IgD-negative memory B cell (primary cell): ENCODE data around the gene OTUB2. TPM values are rescaled to one million over a fixed set of nuclear protein-coding genes. Genes with fewer than 3 reads are reported as not detected.
A peak's percentile ranks its signal among the peaks of the same experiment; 100 is the strongest.

Experiments used
- H3K27ac Mint-ChIP-seq, 3 donors: one replicate each; pipeline ENCODE4 v1.8.0; 2020 to 2022; ENCODE audit warnings: mild to moderate bottlenecking in 3 of 3, mixed read lengths in 3 of 3, moderate library complexity in 1 of 3
- H3K27me3 Mint-ChIP-seq: one replicate; pipeline ENCODE4 v1.8.0; 2021; ENCODE audit warnings: mixed read lengths
- H3K36me3 Mint-ChIP-seq: one replicate; pipeline ENCODE4 v1.8.0; 2020; ENCODE audit warnings: mild to moderate bottlenecking, mixed read lengths
- H3K4me1 Mint-ChIP-seq, 3 donors: one replicate each; pipeline ENCODE4 v1.8.0; 2020 to 2022; ENCODE audit warnings: mixed read lengths in 3 of 3, mild to moderate bottlenecking in 1 of 3
- H3K4me3 Mint-ChIP-seq, 4 donors: one replicate each; pipeline ENCODE4 v1.8.0; 2020 to 2022; ENCODE audit warnings: mild to moderate bottlenecking in 4 of 4, mixed read lengths in 4 of 4, moderate library complexity in 3 of 4
- H3K9me3 Mint-ChIP-seq, 3 donors: one replicate each; pipeline ENCODE4 v1.8.0; 2020 to 2021; ENCODE audit warnings: mixed read lengths in 3 of 3, mild to moderate bottlenecking in 1 of 3
- polyA plus RNA-seq: library from polyadenylated mRNA; unstranded; fragments of 300-500 nt; fragmentation: Illumina TruSeq; gene quantifications from one replicate; pipeline ENCODE4 v1.2.3, GENCODE V29; 2021

The OTUB2 gene
- polyA plus RNA-seq, 1 donor from 2014 or later, result 0.19 TPM

DNA sequence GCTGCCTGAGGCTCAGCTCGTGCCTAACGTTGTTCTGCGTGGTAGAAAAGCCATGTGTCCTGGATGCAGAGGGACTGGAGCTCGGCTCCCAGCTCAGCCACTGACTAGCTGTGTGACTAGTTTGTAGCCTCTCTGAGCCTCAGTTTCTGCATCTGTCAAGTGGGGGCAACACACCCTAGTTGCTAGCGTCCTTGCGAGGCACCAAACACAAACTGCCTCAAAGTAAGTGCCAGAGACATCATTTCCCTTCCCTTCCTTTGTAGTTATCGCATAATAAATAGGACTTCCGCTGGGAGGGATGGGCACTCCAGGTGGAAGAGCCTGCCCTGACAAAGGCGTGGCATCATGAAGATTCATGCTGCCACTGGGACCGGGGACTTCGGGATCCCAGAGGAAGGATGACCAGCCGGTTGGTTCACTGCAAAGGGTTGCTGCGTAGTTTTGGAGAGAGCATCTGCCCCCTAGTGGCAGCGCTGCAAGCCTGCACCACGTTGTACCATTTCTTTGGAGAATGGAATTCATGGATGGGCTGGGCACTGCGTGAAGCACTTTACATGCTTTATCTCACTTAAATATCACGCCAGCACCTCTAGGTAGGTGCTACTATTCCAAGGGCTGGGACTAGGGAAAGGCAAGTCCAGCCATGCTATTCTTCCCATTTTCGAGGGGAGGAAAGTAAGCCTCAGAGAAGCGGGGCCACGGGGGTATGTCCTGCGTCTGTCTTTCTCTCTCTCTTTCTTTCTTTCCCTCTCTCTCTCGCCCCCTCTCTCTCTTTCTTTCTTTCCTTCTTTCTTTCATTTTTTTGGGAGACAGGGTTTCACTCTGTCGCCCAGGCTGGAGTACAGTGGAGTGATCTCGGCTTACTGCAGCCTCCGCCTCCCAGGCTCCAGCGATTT lies 24.4 kb upstream of the OTUB2 start:
- H3K9me3 Mint-ChIP-seq, result no peaks in the 10 kb centered on the region

DNA sequence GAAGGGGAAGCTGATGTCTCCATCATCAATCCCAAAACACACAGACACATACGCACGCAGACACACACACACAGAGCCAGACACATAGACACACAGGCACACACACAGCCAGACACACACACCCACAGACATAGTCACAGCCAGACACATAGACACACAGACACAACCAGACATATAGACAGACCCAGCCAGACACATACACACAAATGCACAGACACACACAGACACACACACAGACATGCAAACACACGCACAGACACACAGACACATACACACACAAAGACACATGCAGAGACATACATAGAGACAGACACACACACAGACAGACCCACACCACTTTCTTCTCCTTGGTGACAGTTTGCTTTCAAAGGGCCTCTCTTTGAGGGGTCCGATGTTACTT lies 22.7 kb upstream of the OTUB2 start:
- no peaks in the 10 kb centered on the region for H3K9me3 Mint-ChIP-seq
- peak overlapping the region in 1 of 3 donors; percentile 48 for H3K27ac Mint-ChIP-seq
- peaks cover 0 to 7% (median 1%) of the 10 kb centered on the region in 3 donors for H3K4me1 Mint-ChIP-seq
- H3K27me3 Mint-ChIP-seq, result peaks cover 23% of the 10 kb centered on the region
- peaks cover 1% of the 10 kb centered on the region for H3K36me3 Mint-ChIP-seq
- H3K4me3 Mint-ChIP-seq, result no peak overlapping the region

More for the DNA sequence above, 24.4 kb upstream of the OTUB2 start:
- Mint-ChIP-seq H3K27me3 (peaks cover 30% of the 10 kb centered on the region), H3K4me1 (peaks cover 0 to 7% (median 1%) of the 10 kb centered on the region in 3 donors), H3K36me3 (no peaks in the 10 kb centered on the region), H3K27ac (no peak overlapping the region), H3K4me3 (no peak overlapping the region)

DNA sequence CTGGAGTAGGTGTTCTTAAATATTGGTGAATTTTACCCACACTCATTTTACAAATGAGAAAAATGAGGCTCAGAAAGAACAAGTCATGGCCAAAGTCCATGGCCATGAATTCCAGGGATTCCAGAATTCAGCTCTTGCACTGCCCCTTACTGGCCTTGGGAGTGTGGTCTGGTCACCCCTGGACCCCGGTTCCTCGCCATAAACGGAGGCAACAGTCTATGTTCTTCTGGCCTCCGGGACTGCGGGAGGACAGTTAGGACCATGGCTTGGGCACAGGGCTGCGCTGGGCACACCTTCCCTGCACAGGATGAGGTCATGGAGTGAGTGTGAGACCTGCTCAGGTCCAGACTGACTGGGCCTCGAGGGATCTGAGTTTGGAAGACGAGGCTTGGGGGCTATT lies 22.1 kb upstream of the OTUB2 start:
- Mint-ChIP-seq H3K4me3 (no peak overlapping the region), H3K9me3 (no peaks in the 10 kb centered on the region), H3K36me3 (peaks cover 1% of the 10 kb centered on the region), H3K4me1 (peaks cover 0 to 7% (median 1%) of the 10 kb centered on the region in 3 donors), H3K27me3 (peaks cover 21% of the 10 kb centered on the region), H3K27ac (no peak overlapping the region)

DNA sequence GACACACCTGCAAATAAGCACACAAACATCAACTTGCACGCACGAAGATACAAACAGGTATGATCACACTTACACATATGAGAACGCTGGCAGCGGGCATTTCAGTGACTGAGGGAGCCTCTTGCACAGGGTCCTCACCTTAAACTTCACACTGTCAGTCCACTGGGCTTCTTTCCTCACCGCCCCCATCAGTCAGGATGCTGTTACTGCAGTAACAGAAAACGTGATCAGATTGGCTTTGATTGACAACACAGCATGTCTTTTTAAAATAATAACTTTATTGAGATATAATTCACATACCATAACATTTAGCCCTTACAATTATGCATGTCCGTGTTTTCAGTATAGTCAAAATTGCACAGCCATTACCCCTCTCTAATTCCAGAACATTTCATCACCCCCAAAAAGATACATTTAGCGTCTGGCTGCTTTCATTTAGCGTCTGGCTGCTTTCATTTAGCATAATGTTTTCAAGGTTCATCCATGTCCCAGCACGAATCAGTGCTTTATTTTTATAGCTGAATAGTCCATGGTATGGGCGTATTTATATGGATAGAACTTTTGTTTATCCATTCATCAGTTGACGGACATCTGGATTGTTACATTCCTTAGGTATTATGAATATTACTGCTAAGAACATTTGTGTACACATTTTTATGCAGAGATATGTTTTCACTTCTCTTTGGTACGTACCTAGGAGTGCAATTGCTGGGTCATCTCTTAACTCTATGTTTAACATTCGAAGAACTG lies 20.6 kb upstream of the OTUB2 start:
- Mint-ChIP-seq H3K27me3 (peaks cover 21% of the 10 kb centered on the region), H3K36me3 (peaks cover 1% of the 10 kb centered on the region), H3K4me1 (peaks cover 0 to 7% (median 1%) of the 10 kb centered on the region in 3 donors), H3K27ac (no peak overlapping the region), H3K4me3 (no peak overlapping the region), H3K9me3 (no peaks in the 10 kb centered on the region)

DNA sequence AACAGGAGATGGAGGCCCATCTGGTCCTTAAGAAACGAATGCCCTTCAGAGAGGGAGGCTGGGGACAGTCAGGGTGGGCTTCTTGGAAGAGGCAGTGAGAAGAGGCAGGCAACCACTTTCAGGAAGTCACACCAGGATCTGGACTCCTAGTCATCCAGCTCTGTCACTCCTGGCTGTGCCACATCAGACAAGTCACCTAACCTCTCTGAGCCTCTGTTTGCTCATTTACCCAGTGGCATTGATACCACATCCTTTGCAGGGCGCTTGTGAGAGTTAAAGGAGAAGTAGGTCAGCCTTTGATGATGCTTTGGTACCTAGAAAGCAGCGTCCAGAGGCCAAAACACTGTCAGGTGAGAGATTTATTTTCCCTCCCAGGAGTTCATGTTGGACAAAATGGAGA lies 17.9 kb upstream of the OTUB2 start:
- Mint-ChIP-seq H3K27me3 (peaks cover 21% of the 10 kb centered on the region), H3K9me3 (no peaks in the 10 kb centered on the region), H3K36me3 (peaks cover 1% of the 10 kb centered on the region), H3K27ac (no peak overlapping the region), H3K4me1 (peaks cover 0 to 10% (median 8%) of the 10 kb centered on the region in 3 donors), H3K4me3 (no peak overlapping the region)

DNA sequence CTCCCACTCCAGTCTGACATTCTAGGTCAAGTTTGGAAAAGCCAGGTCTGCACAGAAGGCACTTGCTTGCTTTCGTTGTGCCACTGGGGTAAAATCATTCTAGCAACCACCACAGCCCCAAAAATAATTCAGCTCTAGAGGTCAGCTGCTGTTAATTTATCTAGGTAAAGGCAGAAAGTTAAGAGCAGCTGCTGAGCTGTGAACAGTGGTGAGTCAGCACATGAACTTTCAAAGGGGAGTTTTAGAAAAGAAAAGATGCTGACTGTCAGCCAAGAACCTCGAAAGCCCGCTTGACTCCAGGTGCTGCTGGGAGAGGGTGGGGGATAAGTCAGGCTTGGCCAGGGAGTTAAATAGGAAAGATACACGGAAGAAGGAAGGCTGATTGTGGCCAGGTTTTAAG lies 16.4 kb upstream of the OTUB2 start:
- H3K36me3 Mint-ChIP-seq, result peaks cover 1% of the 10 kb centered on the region
- H3K27me3 Mint-ChIP-seq, result peaks cover 17% of the 10 kb centered on the region
- no peak overlapping the region for H3K4me3 Mint-ChIP-seq
- H3K27ac Mint-ChIP-seq, result no peak overlapping the region
- no peaks in the 10 kb centered on the region for H3K9me3 Mint-ChIP-seq
- H3K4me1 Mint-ChIP-seq, result peaks cover 0 to 10% (median 8%) of the 10 kb centered on the region in 3 donors

DNA sequence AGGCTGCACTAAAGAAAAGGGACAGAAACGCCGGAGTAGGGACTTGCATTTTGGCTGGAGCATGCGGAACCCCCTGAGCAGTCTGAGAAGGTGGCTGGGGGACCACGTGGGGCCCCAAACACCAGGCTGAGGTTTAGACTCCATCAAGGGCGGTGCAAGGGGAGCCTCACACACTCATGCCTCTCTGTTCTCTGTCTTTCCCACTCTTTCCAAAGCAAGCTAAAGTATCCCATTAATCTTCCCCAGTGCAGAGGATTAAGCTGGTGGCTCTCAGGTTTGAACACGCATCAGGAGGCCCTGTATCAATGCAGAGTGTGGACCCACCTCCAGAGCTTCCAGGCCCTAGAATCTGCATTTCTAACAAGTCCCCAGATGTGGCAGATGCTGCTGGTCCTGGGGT lies 15.5 kb upstream of the OTUB2 start:
- H3K9me3 Mint-ChIP-seq, result no peaks in the 10 kb centered on the region
- no peak overlapping the region for H3K4me3 Mint-ChIP-seq
- peaks cover 21% of the 10 kb centered on the region for H3K27me3 Mint-ChIP-seq
- H3K4me1 Mint-ChIP-seq, result peaks cover 0 to 8% (median 6%) of the 10 kb centered on the region in 3 donors
- no peak overlapping the region for H3K27ac Mint-ChIP-seq
- H3K36me3 Mint-ChIP-seq, result peaks cover 3% of the 10 kb centered on the region

DNA sequence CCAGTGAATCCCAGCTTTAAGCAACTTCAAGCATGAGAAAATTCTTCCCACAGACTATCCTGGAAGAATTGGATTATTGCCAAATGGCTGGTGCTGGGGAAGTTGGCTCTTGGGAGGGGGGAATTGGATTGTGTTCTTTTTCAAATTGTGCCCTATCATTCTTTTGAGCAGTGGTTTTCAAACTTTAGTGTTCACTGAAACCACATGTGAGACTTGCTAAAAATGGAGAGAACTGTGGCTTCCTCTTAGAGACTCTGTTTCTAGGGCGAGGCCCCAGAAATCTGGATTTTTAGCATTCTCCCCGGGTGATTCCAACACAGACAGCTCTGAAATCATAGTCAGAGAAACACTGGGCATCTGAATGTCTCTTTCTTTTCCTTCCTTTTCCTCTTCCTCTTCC lies 14.3 kb upstream of the OTUB2 start:
- peaks cover 3% of the 10 kb centered on the region for H3K36me3 Mint-ChIP-seq
- H3K27ac Mint-ChIP-seq, result no peak overlapping the region
- H3K27me3 Mint-ChIP-seq, result peaks cover 21% of the 10 kb centered on the region

DNA sequence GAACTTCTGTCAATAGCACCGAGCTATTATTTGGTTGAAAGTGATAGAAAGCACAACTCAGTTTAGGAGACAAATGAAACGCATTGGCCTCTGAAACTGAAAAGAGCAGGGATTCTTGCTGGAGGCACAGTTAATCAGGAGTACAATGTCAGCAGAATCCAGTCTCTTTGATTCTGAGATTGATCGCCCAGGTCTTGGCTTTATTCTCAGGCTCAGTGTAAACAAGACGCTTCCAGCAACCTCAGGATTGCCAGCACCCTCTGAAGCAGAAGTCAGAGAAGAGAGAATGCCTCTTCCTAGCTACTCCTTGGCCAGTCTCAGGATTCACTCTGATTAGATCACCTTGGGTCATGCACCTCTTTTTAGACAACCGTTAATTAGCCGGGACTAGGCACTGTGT lies 11.8 kb upstream of the OTUB2 start:
- no peak overlapping the region for H3K27ac Mint-ChIP-seq
- H3K36me3 Mint-ChIP-seq, result peaks cover 2% of the 10 kb centered on the region
- H3K9me3 Mint-ChIP-seq, result no peaks in the 10 kb centered on the region
- H3K27me3 Mint-ChIP-seq, result peaks cover 20% of the 10 kb centered on the region
- peaks cover 0 to 8% (median 6%) of the 10 kb centered on the region in 3 donors for H3K4me1 Mint-ChIP-seq
- no peak overlapping the region for H3K4me3 Mint-ChIP-seq

More for the DNA sequence above, 14.3 kb upstream of the OTUB2 start:
- H3K4me1 Mint-ChIP-seq, result peaks cover 0 to 8% (median 6%) of the 10 kb centered on the region in 3 donors
- H3K9me3 Mint-ChIP-seq, result no peaks in the 10 kb centered on the region
- peak overlapping the region in 1 of 4 donors; percentile 3 for H3K4me3 Mint-ChIP-seq

DNA sequence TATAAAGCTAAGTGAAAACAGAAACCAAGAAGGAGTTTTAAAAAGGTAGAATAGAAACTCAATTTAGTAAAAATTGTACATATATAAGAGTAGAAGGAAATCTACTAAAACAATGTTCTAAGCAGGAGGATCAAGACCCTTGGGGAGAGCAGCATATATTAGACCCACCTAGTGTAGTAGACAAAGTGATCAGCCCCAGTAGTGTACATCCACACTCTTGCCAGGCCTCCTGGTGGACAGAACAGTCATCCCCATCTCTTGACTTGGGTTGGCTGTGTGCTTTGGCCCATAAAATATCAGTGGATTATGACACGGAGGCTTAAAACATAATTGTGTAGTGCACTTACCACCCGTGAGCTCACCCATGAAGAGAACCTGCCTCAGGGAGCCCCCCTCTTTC lies 10.9 kb upstream of the OTUB2 start:
- no peak overlapping the region for H3K27ac Mint-ChIP-seq
- H3K36me3 Mint-ChIP-seq, result peaks cover 2% of the 10 kb centered on the region
- peaks cover 0 to 8% (median 6%) of the 10 kb centered on the region in 3 donors for H3K4me1 Mint-ChIP-seq
- no peaks in the 10 kb centered on the region for H3K9me3 Mint-ChIP-seq
- no peak overlapping the region for H3K4me3 Mint-ChIP-seq
- H3K27me3 Mint-ChIP-seq, result peaks cover 17% of the 10 kb centered on the region

DNA sequence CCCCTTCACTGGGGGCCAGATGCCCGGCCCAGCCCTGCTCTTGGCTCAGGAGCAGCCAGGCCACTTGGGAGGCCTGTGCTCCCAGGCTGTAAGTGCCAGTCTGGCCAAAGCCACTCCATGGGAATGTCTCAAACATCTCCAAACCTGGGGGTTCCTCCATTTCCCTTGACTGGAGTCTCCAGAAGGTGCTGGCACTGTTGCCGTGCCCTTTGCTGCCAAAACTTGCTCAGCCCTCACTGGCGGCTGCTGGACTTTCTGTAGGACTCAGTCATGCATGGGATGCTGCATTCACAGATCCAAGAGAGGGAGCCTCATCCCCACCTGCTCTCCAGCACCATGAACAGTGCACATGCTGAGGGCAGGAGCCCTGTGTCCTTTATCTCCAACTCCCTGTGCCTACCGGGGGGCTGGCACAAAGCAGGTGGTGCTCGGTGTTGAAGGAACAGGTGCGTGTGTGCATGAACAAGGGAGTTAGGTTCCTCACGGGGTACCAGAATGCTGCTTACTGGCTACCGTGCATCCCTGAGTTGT lies 9.6 kb upstream of the OTUB2 start:
- Mint-ChIP-seq H3K27ac (no peak overlapping the region), H3K9me3 (no peaks in the 10 kb centered on the region), H3K4me1 (peaks cover 0 to 7% (median 4%) of the 10 kb centered on the region in 3 donors), H3K4me3 (no peak overlapping the region), H3K27me3 (peaks cover 12% of the 10 kb centered on the region), H3K36me3 (peaks cover 2% of the 10 kb centered on the region)

DNA sequence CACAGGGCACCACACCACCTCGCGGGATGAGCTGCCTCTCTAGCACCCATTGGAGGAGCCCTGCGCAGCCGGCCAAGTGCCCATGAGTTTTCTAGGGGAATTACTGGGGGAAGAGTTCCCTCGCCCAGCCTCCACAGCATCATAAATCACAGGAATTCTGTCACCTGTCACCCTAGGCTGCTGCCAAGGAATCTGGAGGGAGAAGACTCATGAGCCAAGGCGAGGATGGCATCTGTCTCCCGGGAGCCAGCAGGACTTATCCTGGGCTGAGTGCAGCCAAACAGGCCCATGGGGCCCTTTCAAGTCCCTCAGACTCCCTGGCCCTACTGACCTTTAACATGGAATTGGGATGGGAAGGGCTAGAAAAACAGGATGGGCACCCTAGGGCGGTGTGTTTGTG lies 7.8 kb upstream of the OTUB2 start:
- H3K9me3 Mint-ChIP-seq, result no peaks in the 10 kb centered on the region
- peaks cover 17% of the 10 kb centered on the region for H3K27me3 Mint-ChIP-seq
- H3K4me1 Mint-ChIP-seq, result peaks cover 0 to 1% (median 0%) of the 10 kb centered on the region in 3 donors
- no peak overlapping the region for H3K27ac Mint-ChIP-seq
- peaks cover 2% of the 10 kb centered on the region for H3K36me3 Mint-ChIP-seq
- H3K4me3 Mint-ChIP-seq, result no peak overlapping the region

DNA sequence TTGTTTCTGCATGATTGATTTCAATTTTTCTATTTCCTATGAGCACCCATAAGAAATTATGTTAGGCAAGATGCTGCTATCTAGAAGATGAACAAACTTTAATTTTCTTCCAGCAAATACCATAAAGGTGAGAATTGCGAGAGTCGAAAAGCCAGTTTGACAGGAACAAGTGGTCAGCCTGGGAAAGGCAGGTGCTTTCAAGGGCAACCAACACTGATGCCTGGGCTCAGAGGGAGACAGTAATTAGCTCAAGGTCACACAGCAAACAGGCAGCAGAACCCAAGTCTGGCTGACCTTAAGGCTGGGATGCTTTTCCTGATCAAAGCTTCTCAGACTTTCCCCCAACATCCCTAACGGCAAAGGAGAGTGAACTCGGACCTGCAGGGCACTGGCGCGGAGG lies 6.8 kb upstream of the OTUB2 start:
- Mint-ChIP-seq H3K27me3 (peaks cover 19% of the 10 kb centered on the region), H3K36me3 (peaks cover 2% of the 10 kb centered on the region), H3K27ac (no peak overlapping the region), H3K9me3 (no peaks in the 10 kb centered on the region), H3K4me1 (peaks cover 0 to 1% (median 0%) of the 10 kb centered on the region in 3 donors), H3K4me3 (no peak overlapping the region)

DNA sequence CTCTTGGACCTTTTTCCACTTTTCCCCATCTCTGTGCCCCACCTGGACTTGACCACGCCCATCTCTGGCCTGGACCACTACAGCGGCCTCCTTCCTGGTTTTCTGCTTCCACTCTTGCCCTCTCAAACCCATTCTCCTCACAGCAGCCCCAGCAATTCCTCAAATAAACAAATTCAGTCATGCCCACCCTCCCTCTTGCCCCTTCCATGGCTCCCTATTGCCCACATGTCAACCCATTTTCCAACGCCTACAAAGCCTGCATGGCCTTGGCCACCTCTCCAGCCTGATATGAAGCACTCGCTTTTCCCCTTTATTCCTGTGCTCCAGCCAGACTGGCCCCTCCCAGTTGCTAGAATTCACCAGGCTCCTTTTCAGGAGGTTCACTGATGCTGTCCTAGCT lies 5.9 kb upstream of the OTUB2 start:
- Mint-ChIP-seq H3K4me1 (peaks cover 0 to 1% (median 0%) of the 10 kb centered on the region in 3 donors), H3K36me3 (no peaks in the 10 kb centered on the region), H3K27me3 (peaks cover 24% of the 10 kb centered on the region), H3K27ac (no peak overlapping the region), H3K9me3 (no peaks in the 10 kb centered on the region), H3K4me3 (no peak overlapping the region)

DNA sequence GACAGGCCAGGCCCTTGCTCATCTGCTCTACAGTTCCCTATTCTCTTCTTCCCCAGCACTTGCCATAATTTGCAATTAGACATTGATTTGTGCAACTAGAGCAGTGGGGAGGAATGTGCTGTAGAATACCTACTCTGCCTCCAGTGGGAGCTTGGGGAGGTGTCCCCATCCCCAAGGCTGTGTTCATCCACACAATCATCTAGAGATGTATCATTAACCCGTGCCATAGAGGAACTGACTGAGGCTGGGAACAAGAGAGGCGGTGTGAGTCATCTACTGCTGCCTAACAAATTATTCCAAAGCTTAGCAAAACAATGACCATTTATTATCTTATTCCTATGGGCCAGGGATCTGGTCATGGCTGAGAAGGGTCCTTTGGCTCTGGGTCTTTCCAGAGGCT lies 5.1 kb upstream of the OTUB2 start:
- no peak overlapping the region for H3K27ac Mint-ChIP-seq
- peaks cover 22% of the 10 kb centered on the region for H3K27me3 Mint-ChIP-seq
- H3K4me1 Mint-ChIP-seq, result peaks cover 3 to 5% (median 3%) of the 10 kb centered on the region in 3 donors
- H3K9me3 Mint-ChIP-seq, result no peaks in the 10 kb centered on the region
- H3K4me3 Mint-ChIP-seq, result no peak overlapping the region
- no peaks in the 10 kb centered on the region for H3K36me3 Mint-ChIP-seq
